Karpas-422 (cell line): Measurements from ENCODE around the gene CDHR4. TPM values are rescaled to one million over a fixed set of nuclear protein-coding genes. Genes with fewer than 3 reads are reported as not detected.

Experiments
- DNase-seq: peaks from one replicate; pipeline ENCODE4 v3.0.0-alpha.2; 2015
- H2AFZ ChIP-seq: fragments of 200-600 bp; sonication (generic); 2 replicates; pipeline ENCODE4 v1.6.1; 2014; ENCODE audit warnings: antibody characterized with exemption, low read length, mixed read lengths
- H3K27ac ChIP-seq: fragments of 200-600 bp; sonication (generic); 2 replicates; pipeline ENCODE4 v1.5.1; 2014; ENCODE audit warnings: mild to moderate bottlenecking, low read length, moderate library complexity
- H3K27me3 ChIP-seq: fragments of 200-600 bp; sonication (generic); 2 replicates; pipeline ENCODE4 v1.6.1; 2014; ENCODE audit warnings: low read length, mixed read lengths
- H3K36me3 ChIP-seq: fragments of 200-600 bp; sonication (generic); 2 replicates; pipeline ENCODE4 v1.6.1; 2014; ENCODE audit warnings: low read length, mixed read lengths; ENCODE audit not compliant: insufficient read depth
- H3K4me1 ChIP-seq: fragments of 200-600 bp; sonication (generic); 2 replicates; pipeline ENCODE4 v1.6.1; 2014; ENCODE audit warnings: mild to moderate bottlenecking, low read length, mixed read lengths
- H3K4me2 ChIP-seq: fragments of 200-600 bp; sonication (generic); 2 replicates; pipeline ENCODE4 v1.6.1; 2014; ENCODE audit warnings: low read length, low read depth, mild to moderate bottlenecking; ENCODE audit not compliant: poor library complexity, severe bottlenecking
- H3K4me3 ChIP-seq: fragments of 200-600 bp; sonication (generic); 2 replicates; pipeline ENCODE4 v1.5.1; 2014; ENCODE audit warnings: mild to moderate bottlenecking, antibody characterized with exemption, low read length, mixed read lengths
- H3K79me2 ChIP-seq: fragments of 200-600 bp; sonication (generic); 2 replicates; pipeline ENCODE4 v1.6.1; 2014; ENCODE audit warnings: mild to moderate bottlenecking, low read length, mixed read lengths
- H3K9ac ChIP-seq: fragments of 200-600 bp; sonication (generic); 2 replicates; pipeline ENCODE4 v1.6.0; 2014; ENCODE audit warnings: low read length
- H3K9me2 ChIP-seq: fragments of 200-600 bp; sonication (generic), shearing (Covaris generic); replicated peaks from 2 replicates; pipeline ENCODE4 v1.6.0; 2014; ENCODE audit warnings: mild to moderate bottlenecking, low read length, moderate library complexity; ENCODE audit not compliant: insufficient read depth
- H3K9me3 ChIP-seq: fragments of 300-700, 200-600 bp; sonication (generic); 2 replicates; pipeline ENCODE4 v1.6.1; 2014; ENCODE audit warnings: low read length, mixed read lengths
- H4K20me1 ChIP-seq: fragments of 200-600 bp; sonication (generic); 2 replicates; pipeline ENCODE4 v1.6.1; 2014; ENCODE audit warnings: mild to moderate bottlenecking, antibody characterized with exemption, low read length, low read depth; ENCODE audit not compliant: insufficient read depth
- total RNA-seq: library from RNA; depleted of rRNA; stranded (reverse); fragments of >200 nt; shearing (Covaris generic); gene quantifications from 2 replicates; pipeline ENCODE4 v1.2.3, GENCODE V29; 2014; ENCODE audit warnings: low replicate concordance; rRNA removed

Gene CDHR4, protein sequence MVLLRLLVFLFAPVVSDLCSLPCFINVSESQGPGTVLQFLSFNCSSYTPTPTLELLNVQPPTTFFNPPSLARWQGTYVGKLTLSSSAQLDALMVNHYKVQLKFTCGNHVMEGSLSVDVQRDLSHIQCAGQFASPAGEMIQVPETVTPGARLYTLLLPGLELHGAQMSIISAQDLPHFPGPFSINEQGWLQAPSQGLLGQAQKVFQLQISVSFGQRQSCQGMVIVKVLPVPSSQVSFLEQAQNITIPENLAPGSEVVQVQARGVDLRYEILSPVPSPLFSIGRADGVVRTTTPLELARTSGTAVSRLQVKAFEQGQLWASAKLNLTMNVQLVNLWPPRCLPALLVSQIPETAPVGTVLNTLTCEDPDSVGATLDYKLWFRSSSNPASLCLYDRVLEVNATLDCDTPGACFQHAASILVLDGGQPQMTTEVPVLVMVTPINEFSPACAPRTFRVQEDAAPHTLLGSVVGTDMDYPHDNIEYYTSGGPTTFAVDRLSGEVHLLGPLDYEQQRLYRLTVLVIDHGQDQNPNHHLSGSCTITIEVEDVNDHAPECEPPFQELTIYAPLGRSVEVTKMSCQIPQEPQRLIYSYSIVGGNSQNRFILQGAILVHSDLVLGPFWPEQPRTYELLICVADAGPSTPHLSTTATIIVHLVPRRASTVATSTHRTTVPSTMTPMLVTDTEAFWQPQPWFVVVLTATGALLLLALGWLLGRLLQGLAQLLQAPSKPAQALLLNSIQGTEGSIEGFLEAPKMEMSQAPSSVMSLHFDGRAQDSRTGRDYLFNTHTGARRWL
- not detected in 2 replicates for total RNA-seq

GRCh38 chr3:49799761-49800160 is at the start of gene CDHR4:
Gene CDHR4 (minus strand): TSS chr3:49799873. CDS start chr3:49799812, 61 bp downstream.
- Histone ChIP-seq H3K4me2 (no peak within 1 kb of the TSS), H2AFZ (no peak within 1 kb of the TSS), H3K36me3 (no peaks in the 10 kb centered on the region)

DNA sequence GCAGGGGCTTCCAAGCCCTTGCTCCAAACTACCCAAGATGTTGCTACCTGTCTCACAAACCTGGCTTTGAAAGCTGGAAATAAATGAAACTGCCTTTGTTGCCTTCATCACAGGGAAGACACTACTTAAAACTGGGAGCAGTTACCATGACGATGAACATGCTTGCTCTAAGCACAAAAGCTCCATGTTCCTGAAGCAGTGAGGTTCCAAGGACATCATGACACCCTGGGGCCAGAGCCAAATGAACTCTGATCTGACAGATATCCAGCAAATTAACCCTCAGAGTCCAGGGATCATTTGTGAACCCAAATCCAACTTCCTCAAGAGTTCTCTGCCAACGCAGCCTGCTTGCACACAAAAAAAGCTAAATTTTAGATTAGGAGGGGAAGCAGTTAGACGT is 46.0 kb upstream of the CDHR4 start:
- peaks cover 4% of the 10 kb centered on the region for H3K4me1 ChIP-seq
- peaks cover 4% of the 10 kb centered on the region; the same call in 1 of the 2 replicates for H3K36me3 ChIP-seq
- H4K20me1 ChIP-seq = no peaks in the 10 kb centered on the region
- H3K9ac ChIP-seq = no peak overlapping the region
- H3K9me3 ChIP-seq = no peaks in the 10 kb centered on the region
- DNase-seq = no peak
- peaks cover 3% of the 10 kb centered on the region; the same call in 1 of the 2 replicates for H3K79me2 ChIP-seq
- no peaks in the 10 kb centered on the region for H3K27me3 ChIP-seq
- H3K27ac ChIP-seq = no peak overlapping the region
- H3K4me2 ChIP-seq = no peak overlapping the region
- no peak overlapping the region for H3K4me3 ChIP-seq
- no peaks in the 10 kb centered on the region for H3K9me2 ChIP-seq
- no peak overlapping the region for H2AFZ ChIP-seq

More at GRCh38 chr3:49799761-49800160, at the start of gene CDHR4:
- Histone ChIP-seq H3K79me2 (no peaks in the 10 kb centered on the region), H3K9me3 (no peaks in the 10 kb centered on the region), H3K4me3 (no peak within 1 kb of the TSS), H3K27me3 (no peaks in the 10 kb centered on the region), H4K20me1 (no peaks in the 10 kb centered on the region), H3K4me1 (peaks cover 22% of the 10 kb centered on the region), H3K27ac (no peak within 1 kb of the TSS), H3K9me2 (no peaks in the 10 kb centered on the region), H3K9ac (no peak within 1 kb of the TSS)
- no peak for DNase-seq

- Histone ChIP-seq H3K9me2 (no peaks in the 10 kb centered on the region), H2AFZ (no peak overlapping the region), H3K4me2 (no peak overlapping the region), H3K4me1 (peaks cover 8% of the 10 kb centered on the region), H4K20me1 (no peaks in the 10 kb centered on the region), H3K9ac (no peak overlapping the region), H3K4me3 (no peak overlapping the region), H3K27me3 (no peaks in the 10 kb centered on the region), H3K9me3 (no peaks in the 10 kb centered on the region), H3K27ac (no peak overlapping the region), H3K36me3 (peaks cover 4% of the 10 kb centered on the region; the same call in 1 of the 2 replicates), H3K79me2 (no peaks in the 10 kb centered on the region)
- no peak for DNase-seq
Observed at GRCh38 chr3:49844464-49845183, 45.0 kb upstream of the CDHR4 start.

DNA sequence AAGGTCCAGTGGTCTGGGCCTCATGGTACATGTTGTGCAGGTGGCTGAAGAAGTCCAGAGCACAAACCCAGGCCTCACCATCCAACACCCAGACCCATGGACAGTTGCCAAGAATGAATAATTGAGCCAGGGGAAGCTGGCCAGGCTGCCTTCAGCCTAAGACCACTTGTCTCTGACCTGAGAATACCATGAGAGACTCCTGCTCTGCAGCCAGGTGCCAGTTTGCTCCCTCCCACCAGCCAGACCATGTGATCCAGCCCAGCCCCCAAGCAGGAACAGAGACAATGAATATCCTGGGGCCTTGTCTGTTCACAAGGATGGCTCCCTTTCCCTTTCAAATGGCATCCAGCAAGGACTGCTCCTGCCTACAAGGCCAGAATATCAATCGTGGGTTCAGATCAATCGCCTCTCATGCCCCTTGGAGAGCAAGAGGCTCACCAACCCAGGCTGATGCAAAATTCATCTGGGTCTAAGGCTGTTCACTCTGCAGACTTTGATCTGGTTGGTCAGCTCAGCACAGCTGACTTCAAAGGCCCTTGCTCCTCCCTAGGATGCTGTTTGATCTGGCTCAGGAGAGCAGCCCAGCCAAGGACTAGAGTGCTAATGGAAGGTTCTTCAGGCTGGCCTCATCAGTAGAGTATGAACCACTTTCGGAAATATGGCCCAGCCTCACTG is 43.3 kb upstream of the CDHR4 start:
- Histone ChIP-seq H3K79me2 (no peaks in the 10 kb centered on the region), H3K9me2 (no peaks in the 10 kb centered on the region), H3K9me3 (no peaks in the 10 kb centered on the region), H3K4me2 (no peak overlapping the region), H4K20me1 (no peaks in the 10 kb centered on the region), H3K27ac (no peak overlapping the region), H3K4me1 (peaks cover 8% of the 10 kb centered on the region), H2AFZ (no peak overlapping the region), H3K9ac (no peak overlapping the region), H3K27me3 (no peaks in the 10 kb centered on the region), H3K36me3 (peaks cover 8% of the 10 kb centered on the region; the same call in 1 of the 2 replicates), H3K4me3 (no peak overlapping the region)
- DNase-seq = no peak

DNA sequence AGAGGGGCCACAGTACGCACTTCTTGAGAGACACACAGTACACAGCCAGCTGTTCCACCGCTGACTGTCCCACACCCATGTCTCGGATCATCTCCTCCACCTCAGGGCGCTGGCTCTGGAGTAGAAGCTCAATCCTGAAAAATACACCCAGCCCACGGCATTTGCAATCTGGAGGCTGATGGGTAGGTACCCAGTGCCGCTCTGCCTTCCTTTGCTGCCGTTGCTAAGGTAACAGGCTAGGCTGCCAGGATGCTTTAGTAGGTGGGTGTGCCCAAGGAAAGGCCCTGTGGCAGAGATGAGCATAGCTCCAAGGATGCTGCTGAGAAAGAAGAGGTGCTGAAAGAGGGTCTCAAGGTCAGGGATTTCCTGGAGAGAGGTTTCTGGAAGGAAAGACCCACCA is 42.1 kb upstream of the CDHR4 start:
- Histone ChIP-seq H3K4me2 (no peak overlapping the region), H3K27ac (no peak overlapping the region), H3K27me3 (no peaks in the 10 kb centered on the region), H4K20me1 (no peaks in the 10 kb centered on the region), H3K9ac (no peak overlapping the region), H3K36me3 (peaks cover 10% of the 10 kb centered on the region; the same call in 1 of the 2 replicates), H3K79me2 (no peaks in the 10 kb centered on the region), H3K9me3 (no peaks in the 10 kb centered on the region), H2AFZ (no peak overlapping the region), H3K4me3 (no peak overlapping the region), H3K9me2 (no peaks in the 10 kb centered on the region), H3K4me1 (peaks cover 8% of the 10 kb centered on the region)
- no peak for DNase-seq

DNA sequence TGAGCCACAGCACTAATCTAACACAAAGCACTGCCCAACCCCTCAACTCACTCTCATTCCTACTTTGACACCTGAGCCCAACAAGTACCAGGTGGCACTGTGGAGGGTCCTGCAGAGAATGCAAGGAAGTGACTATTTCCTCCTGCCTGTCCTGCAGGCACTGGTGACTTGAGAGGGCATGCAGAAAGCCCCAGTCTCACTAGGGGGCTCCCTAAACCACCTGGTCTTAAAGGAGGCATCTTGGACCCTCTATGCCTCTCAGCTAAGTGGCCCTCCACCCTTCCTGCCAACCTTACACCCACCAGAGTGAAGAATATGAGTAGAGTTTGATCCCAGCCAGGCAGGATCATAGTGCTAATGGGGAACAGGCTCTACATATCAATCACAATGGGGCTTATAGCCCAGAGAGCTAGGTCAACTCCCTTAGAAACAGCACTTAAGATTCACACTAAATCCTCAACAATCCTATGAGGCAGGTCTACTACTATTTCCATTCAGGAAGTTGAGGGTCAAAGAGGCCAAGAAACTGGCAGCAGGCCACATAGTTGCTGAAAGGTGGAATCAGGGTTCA is 41.5 kb upstream of the CDHR4 start:
- no peaks in the 10 kb centered on the region for H3K27me3 ChIP-seq
- H3K4me2 ChIP-seq = no peak overlapping the region
- no peaks in the 10 kb centered on the region for H4K20me1 ChIP-seq
- H2AFZ ChIP-seq = no peak overlapping the region
- H3K9ac ChIP-seq = no peak overlapping the region
- H3K9me3 ChIP-seq = no peaks in the 10 kb centered on the region
- H3K27ac ChIP-seq = no peak overlapping the region
- DNase-seq = peak; percentile 82
- H3K79me2 ChIP-seq = no peaks in the 10 kb centered on the region
- H3K9me2 ChIP-seq = no peaks in the 10 kb centered on the region
- H3K4me3 ChIP-seq = no peak overlapping the region
- peaks cover 8% of the 10 kb centered on the region for H3K4me1 ChIP-seq
- peaks cover 10% of the 10 kb centered on the region; the same call in 1 of the 2 replicates for H3K36me3 ChIP-seq

- no peak overlapping the region for H3K4me3 ChIP-seq
- H3K79me2 ChIP-seq = no peaks in the 10 kb centered on the region
- H3K9me2 ChIP-seq = no peaks in the 10 kb centered on the region
- H3K4me1 ChIP-seq = peaks cover 8% of the 10 kb centered on the region
- no peaks in the 10 kb centered on the region for H3K9me3 ChIP-seq
- H3K27me3 ChIP-seq = no peaks in the 10 kb centered on the region
- peaks cover 5% of the 10 kb centered on the region; the same call in 1 of the 2 replicates for H3K36me3 ChIP-seq
- no peak overlapping the region for H3K4me2 ChIP-seq
- H2AFZ ChIP-seq = no peak overlapping the region
- H3K27ac ChIP-seq = no peak overlapping the region
- no peaks in the 10 kb centered on the region for H4K20me1 ChIP-seq
- no peak overlapping the region for H3K9ac ChIP-seq
- DNase-seq = no peak
Observed at GRCh38 chr3:49840388-49840787, 40.7 kb upstream of the CDHR4 start.
